Breast epithelium (tissue), 4 donors: ENCODE measurements around the gene MACROD1. TPM values are rescaled to one million over a fixed set of nuclear protein-coding genes. Genes with fewer than 3 reads are reported as not detected.

ENCODE experiments used
- DNase-seq, 2 donors: peaks; one replicate each; pipeline ENCODE4 v3.0.0-alpha.2; 2019; ENCODE audit warnings: low spot score in 2 of 2
- H3K27ac ChIP-seq, 2 donors: fragments of 200-600 bp; sonication (generic) in 1 of 2; one replicate each; pipeline ENCODE4 v1.5.1; 2016 to 2019; ENCODE audit warnings: mild to moderate bottlenecking in 1 of 2
- H3K27me3 ChIP-seq, 2 donors: fragments of 200-600 bp; sonication (generic) in 1 of 2; one replicate each; pipeline versions ENCODE4 v1.5.1 to v1.6.0; 2017 to 2019; ENCODE audit warnings: control low read depth in 1 of 2, mild to moderate bottlenecking in 1 of 2
- H3K36me3 ChIP-seq: fragments of 200-600 bp; one replicate; pipeline ENCODE4 v1.5.1; 2019
- H3K4me1 ChIP-seq, 2 donors: fragments of 200-600 bp; sonication (generic); one replicate each; pipeline ENCODE4 v1.5.1; 2016 to 2019; ENCODE audit warnings: control low read depth in 1 of 2
- H3K4me3 ChIP-seq, 3 donors: fragments of 200-600 bp; sonication (generic); 1 replicate in 2 of 3; 2 replicates in 1 of 3; pipeline ENCODE4 v1.5.1; 2016 to 2019; ENCODE audit warnings: mild to moderate bottlenecking in 3 of 3, moderate library complexity in 2 of 3
- H3K9me3 ChIP-seq, 2 donors: fragments of 200-600 bp; sonication (generic) in 1 of 2; one replicate each; pipeline ENCODE4 v1.5.1; 2016 to 2019; ENCODE audit warnings: control low read depth in 1 of 2
- POLR2A ChIP-seq: fragments of 450-650 bp; IDR thresholded peaks from one replicate; pipeline ENCODE4 v1.6.1; 2016; ENCODE audit warnings: antibody characterized with exemption, mild to moderate bottlenecking, moderate library complexity
- POLR2AphosphoS5 ChIP-seq, 3 donors: sonication (generic); formaldehyde crosslinking; IDR thresholded peaks; one replicate each; pipeline ENCODE4 v1.6.1; 2017; ENCODE audit warnings: antibody characterized with exemption in 3 of 3
- intact Hi-C: fragments of 100-400 bp; cut with DNase I; formaldehyde crosslinking; loops from one replicate; pipeline ENCODE4 v1.15.1; 2023; ENCODE audit warnings: low total_unique reads
- total RNA-seq, 3 donors: library from RNA; depleted of rRNA; stranded (reverse); fragments of >200 nt; gene quantifications; one replicate each; pipeline ENCODE4 v1.1.0, GENCODE V29; 2016
- TF ChIP-seq, protein P1 (sequence below), 3 donors: fragments of 450-650 bp; IDR thresholded peaks; one replicate each; pipeline ENCODE4 v1.5.1; 2016 to 2017; ENCODE audit warnings: antibody characterized with exemption in 3 of 3, mild to moderate bottlenecking in 3 of 3, moderate library complexity in 3 of 3

Gene MACROD1
- total RNA-seq, 3 donors from 2014 or later, result 19.7 to 113 (median 40.3) TPM

DNA sequence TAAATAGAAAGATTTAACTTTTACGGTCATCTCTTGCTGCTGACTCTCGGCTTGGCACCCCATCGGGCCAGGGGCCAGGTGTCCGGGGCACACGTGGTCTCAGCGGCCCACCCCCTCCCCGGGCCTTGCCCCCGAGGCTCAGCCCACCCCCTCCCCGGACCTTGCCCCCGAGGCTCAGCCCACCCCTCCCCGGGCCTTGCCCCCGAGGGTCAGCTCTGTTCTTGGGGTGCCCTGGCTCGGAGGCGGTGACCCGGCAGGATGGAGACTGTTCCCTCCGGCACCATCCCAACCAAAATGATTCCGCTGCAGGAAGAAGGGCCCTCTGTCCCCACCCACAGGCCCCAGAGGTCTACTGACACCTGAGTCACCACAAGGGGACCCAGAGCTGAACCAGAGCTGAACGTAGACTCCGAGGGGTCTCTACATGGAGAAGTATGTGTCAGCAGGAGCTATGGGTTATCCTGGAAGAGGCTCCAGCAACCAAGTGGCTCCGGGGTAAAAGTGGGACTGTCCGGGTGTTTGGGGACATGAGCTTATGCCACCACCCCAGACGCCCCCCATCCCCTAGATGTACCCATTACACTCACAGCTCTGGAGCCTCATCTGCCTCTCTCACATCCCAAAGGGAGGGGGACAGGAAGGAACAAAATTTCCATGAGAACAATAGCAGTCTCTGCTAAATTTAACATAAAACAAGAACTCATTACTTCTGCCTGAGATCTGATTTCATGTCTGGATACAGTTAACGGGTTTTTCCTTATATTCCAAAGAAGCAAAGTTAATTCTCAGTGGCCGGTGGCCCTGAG is 38.4 kb downstream of the MACROD1 start:
- Histone ChIP-seq H3K4me1 (peaks cover 0 to 4% of the 10 kb centered on the region in 2 donors), H3K36me3 (no peaks in the 10 kb centered on the region), H3K9me3 (no peaks in the 10 kb centered on the region), H3K27ac (no peak overlapping the region), H3K27me3 (no peaks in the 10 kb centered on the region), H3K4me3 (no peak overlapping the region)
- TF ChIP-seq POLR2AphosphoS5 (IDR thresholded peaks at IDR 0.05), result no peak
- TF ChIP-seq, protein P1, sequence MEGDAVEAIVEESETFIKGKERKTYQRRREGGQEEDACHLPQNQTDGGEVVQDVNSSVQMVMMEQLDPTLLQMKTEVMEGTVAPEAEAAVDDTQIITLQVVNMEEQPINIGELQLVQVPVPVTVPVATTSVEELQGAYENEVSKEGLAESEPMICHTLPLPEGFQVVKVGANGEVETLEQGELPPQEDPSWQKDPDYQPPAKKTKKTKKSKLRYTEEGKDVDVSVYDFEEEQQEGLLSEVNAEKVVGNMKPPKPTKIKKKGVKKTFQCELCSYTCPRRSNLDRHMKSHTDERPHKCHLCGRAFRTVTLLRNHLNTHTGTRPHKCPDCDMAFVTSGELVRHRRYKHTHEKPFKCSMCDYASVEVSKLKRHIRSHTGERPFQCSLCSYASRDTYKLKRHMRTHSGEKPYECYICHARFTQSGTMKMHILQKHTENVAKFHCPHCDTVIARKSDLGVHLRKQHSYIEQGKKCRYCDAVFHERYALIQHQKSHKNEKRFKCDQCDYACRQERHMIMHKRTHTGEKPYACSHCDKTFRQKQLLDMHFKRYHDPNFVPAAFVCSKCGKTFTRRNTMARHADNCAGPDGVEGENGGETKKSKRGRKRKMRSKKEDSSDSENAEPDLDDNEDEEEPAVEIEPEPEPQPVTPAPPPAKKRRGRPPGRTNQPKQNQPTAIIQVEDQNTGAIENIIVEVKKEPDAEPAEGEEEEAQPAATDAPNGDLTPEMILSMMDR (IDR thresholded peaks at IDR 0.05), result no peak
- TF ChIP-seq POLR2A, result no peak
- intact Hi-C loops, result no loop called here
- DNase-seq, result no peak

DNA sequence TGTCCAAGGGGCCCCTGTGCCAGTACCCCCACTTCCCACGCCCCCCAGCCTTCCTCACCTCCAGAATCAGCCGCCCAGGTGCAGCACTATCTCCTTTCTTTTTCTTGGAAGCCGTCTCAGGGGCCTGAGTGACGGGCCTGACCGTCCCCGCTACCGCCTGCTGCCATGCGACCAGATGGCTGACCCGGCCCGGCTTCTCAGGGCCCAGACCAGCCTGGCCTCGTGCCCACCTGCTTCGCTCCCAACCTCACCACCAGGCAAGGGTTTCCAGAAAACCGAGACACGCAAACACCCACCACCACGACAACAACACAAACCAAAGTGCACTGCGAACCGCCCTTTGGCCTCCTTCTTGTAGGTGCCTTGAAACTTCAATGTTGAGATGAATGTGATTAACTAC is 39.1 kb downstream of the MACROD1 start:
- Histone ChIP-seq H3K27me3 (no peaks in the 10 kb centered on the region), H3K9me3 (no peaks in the 10 kb centered on the region), H3K27ac (no peak overlapping the region), H3K36me3 (no peaks in the 10 kb centered on the region), H3K4me3 (no peak overlapping the region), H3K4me1 (peaks cover 0 to 4% of the 10 kb centered on the region in 2 donors)
- TF ChIP-seq, protein P1 (IDR thresholded peaks at IDR 0.05), result no peak
- TF ChIP-seq POLR2A (no peak), POLR2AphosphoS5 (IDR thresholded peaks at IDR 0.05) (no peak)
- no peak for DNase-seq
- intact Hi-C loops, result no loop called here

DNA sequence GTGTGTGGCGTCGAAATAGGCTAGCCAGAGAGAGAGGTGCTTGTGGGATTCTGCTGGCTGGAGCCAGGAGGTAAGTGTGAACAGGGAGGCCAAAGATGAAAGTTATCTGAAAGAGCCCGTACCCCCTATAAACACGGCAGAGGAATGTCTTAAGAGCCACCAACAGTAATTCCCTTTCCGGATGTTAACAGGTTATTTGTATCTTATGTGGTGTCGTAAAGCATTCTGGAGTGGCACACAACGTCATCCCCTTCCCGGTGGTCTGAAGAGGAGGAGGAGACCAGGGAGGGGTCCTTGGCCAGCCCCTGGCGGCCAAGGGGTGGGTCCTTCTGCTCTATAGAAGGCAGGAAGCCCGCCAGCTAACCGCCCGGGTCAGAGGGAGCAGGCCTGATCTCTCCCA is 39.5 kb downstream of the MACROD1 start:
- Histone ChIP-seq H3K27me3 (no peaks in the 10 kb centered on the region), H3K4me3 (no peak overlapping the region), H3K9me3 (no peaks in the 10 kb centered on the region), H3K4me1 (peaks cover 0 to 4% of the 10 kb centered on the region in 2 donors), H3K27ac (no peak overlapping the region), H3K36me3 (no peaks in the 10 kb centered on the region)
- intact Hi-C loops, result no loop called here
- TF ChIP-seq, protein P1 (IDR thresholded peaks at IDR 0.05), result no peak
- no peak for TF ChIP-seq POLR2A
- TF ChIP-seq POLR2AphosphoS5 (IDR thresholded peaks at IDR 0.05), result no peak
- no peak for DNase-seq

DNA sequence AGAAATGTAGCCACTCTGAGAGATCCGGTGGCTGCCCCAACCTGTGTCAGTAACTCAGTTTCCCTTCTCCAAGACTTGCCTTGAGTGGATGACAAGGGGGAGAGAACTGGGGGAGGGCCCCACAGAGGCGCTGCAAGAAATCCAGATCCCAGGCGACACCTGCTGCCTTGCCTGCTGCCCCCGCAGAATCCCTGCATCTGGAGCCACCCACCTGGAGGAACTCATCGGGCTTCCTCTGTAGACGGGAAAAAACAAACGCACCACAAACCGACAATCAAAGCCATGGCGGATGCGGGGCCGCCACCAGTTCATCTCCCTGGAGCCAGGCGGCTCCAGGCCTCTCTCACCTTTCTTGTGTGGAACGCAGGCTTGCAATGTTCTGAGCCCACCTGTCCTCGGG is 40.2 kb downstream of the MACROD1 start:
- H3K9me3 ChIP-seq, result no peaks in the 10 kb centered on the region
- peaks cover 0 to 4% of the 10 kb centered on the region in 2 donors for H3K4me1 ChIP-seq
- intact Hi-C loops, result no loop called here
- H3K36me3 ChIP-seq, result no peaks in the 10 kb centered on the region
- no peak for DNase-seq
- no peaks in the 10 kb centered on the region for H3K27me3 ChIP-seq
- TF ChIP-seq POLR2AphosphoS5 (IDR thresholded peaks at IDR 0.05) (no peak), POLR2A (no peak)
- TF ChIP-seq, protein P1 (IDR thresholded peaks at IDR 0.05), result no peak
- no peak overlapping the region for H3K27ac ChIP-seq
- H3K4me3 ChIP-seq, result no peak overlapping the region

DNA sequence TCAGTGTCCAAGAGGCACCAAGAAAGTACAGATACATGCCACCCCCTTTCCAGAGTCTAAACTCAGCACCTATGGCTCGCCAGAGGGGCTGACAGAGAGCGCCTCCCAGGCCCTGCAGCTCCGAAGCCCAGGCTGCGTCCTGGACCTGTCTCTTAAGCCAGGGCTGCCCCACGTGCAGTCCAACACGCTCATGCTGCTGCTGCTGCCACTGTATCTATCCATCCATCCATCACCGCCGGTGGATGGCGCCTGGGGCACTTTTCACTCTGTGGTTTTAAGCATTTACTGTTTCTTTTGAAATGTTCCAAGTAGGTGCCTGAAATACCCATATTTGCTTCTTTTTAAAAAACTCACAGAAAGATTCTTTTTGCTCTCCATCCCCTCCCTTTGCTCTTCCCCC is 41.8 kb downstream of the MACROD1 start:
- Histone ChIP-seq H3K9me3 (no peaks in the 10 kb centered on the region), H3K4me1 (peaks cover 0 to 4% of the 10 kb centered on the region in 2 donors), H3K4me3 (no peak overlapping the region), H3K27me3 (no peaks in the 10 kb centered on the region), H3K27ac (no peak overlapping the region), H3K36me3 (no peaks in the 10 kb centered on the region)
- TF ChIP-seq, protein P1 (IDR thresholded peaks at IDR 0.05), result no peak
- no peak for TF ChIP-seq POLR2AphosphoS5 (IDR thresholded peaks at IDR 0.05)
- no peak for TF ChIP-seq POLR2A
- intact Hi-C loops, result no loop called here
- no peak for DNase-seq
